Mesodermal cell (in vitro differentiated cells): Measurements from ENCODE around the gene SMAP1.

Source experiments
- H3K27ac ChIP-seq: 2 replicates; pipeline ENCODE4 v1.7.0; 2013; ENCODE audit warnings: mild to moderate bottlenecking, low read depth, low read length, moderate library complexity; ENCODE audit not compliant: severe bottlenecking
- H3K36me3 ChIP-seq: 2 replicates; pipeline ENCODE4 v1.7.1; 2013; ENCODE audit warnings: mild to moderate bottlenecking, low read length, moderate library complexity; ENCODE audit not compliant: control insufficient read depth, insufficient read depth
- H3K4me1 ChIP-seq: one replicate; pipeline ENCODE4 v1.7.1; 2013; ENCODE audit warnings: mild to moderate bottlenecking, low read length; ENCODE audit not compliant: insufficient read depth, control insufficient read depth, poor library complexity, severe bottlenecking
- H3K4me3 ChIP-seq: 2 replicates; pipeline ENCODE4 v1.7.0; 2013; ENCODE audit warnings: low read length, control low read depth, mild to moderate bottlenecking; ENCODE audit not compliant: insufficient read depth, poor library complexity, severe bottlenecking; ENCODE audit errors: extremely low read depth
- H3K9me3 ChIP-seq: 2 replicates; pipeline ENCODE4 v1.7.1; 2013; ENCODE audit warnings: mild to moderate bottlenecking, low read length, moderate library complexity; ENCODE audit not compliant: control insufficient read depth
- WGBS, 2 experiments: methylation state at CpG; one replicate each; pipeline ENCODE4 v1.1.5; 2013; ENCODE audit warnings: missing lambda C conversion rate in 2 of 2; ENCODE audit not compliant: insufficient coverage in 2 of 2; 5-methylcytosine and 5-hydroxymethylcytosine counted together

Gene SMAP1

GRCh38 chr6:70652216-70652615, 15.5 kb upstream of the SMAP1 start:
- Histone ChIP-seq H3K4me1 (no peaks in the 10 kb centered on the region), H3K4me3 (no peak overlapping the region), H3K27ac (no peak overlapping the region), H3K9me3 (no peaks in the 10 kb centered on the region), H3K36me3 (no peaks in the 10 kb centered on the region)
- 60% methylated on average over 1 of the region's 1 CpG; no CpG with 5 or more reads in 1 of the 2 experiments for WGBS, 2 experiments

- Histone ChIP-seq H3K4me3 (no peak overlapping the region), H3K27ac (no peak overlapping the region), H3K4me1 (no peaks in the 10 kb centered on the region), H3K36me3 (no peaks in the 10 kb centered on the region), H3K9me3 (no peaks in the 10 kb centered on the region)
- WGBS, 2 experiments, result 73 to 77% methylated on average over 3 of the region's 3 CpGs
These were observed 10.0 kb upstream of the SMAP1 start for GRCh38 chr6:70657706-70658105.

DNA sequence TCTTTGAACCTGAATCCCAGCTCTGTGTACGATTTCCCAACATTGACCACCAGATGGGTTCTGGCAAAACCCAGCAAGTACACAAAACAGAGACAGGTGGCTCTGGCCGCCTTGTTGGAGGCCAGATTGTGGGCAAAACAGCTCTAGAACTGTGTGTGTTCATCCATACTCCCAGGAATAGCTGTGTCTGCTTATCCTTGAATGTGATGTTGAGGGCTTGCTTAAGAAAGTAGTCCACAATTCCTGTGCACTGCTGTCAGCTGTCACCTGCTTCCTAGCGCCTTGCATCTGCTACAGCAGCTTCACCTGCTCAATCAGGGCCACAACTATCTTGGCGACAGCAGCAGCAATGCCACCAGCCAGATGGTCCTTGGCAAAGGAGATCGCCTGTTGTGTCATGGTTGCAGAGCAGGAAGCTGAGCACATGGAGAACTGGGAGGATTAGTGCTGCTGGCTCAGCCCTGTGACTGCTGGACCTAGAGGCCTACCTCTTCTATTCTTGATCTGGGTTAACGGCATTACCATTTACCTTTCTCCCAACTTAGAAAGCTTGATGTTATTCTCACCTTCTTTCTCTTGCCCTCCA, 3.7 kb upstream of the SMAP1 start:
- H3K9me3 ChIP-seq, result no peaks in the 10 kb centered on the region

DNA sequence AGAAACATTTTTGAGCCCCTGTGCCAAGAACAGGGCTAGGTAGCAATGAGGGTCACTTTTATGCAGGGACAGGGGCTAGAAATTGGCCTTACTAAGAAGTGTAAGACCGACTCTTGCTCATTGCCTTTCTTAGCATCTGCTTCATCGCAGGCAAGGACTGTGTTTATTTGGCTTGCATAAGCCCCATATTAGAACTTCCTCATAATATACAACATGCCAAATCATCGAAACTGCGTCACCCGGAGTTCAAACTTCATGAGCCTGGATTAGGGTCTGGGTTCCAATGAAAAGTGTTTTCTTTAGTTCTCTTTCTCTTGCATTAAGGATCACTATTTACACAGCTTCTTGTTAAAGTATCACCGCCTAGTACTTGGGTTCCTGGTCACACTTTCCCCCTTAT, 977 bp upstream of the SMAP1 start:
- Histone ChIP-seq H3K9me3 (no peaks in the 10 kb centered on the region), H3K4me1 (peaks cover 5% of the 10 kb centered on the region), H3K36me3 (no peaks in the 10 kb centered on the region), H3K4me3 (no peak overlapping the region), H3K27ac (no peak overlapping the region)
- WGBS, 2 experiments, result 95 to 96% methylated on average over 5 to 6 of the region's 6 CpGs

More for the DNA sequence above, 3.7 kb upstream of the SMAP1 start:
- H3K4me3 ChIP-seq, result no peak overlapping the region
- no peak overlapping the region for H3K27ac ChIP-seq
- WGBS, 2 experiments, result 82 to 88% methylated on average over 5 to 6 of the region's 6 CpGs
- H3K36me3 ChIP-seq, result no peaks in the 10 kb centered on the region
- H3K4me1 ChIP-seq, result no peaks in the 10 kb centered on the region

DNA sequence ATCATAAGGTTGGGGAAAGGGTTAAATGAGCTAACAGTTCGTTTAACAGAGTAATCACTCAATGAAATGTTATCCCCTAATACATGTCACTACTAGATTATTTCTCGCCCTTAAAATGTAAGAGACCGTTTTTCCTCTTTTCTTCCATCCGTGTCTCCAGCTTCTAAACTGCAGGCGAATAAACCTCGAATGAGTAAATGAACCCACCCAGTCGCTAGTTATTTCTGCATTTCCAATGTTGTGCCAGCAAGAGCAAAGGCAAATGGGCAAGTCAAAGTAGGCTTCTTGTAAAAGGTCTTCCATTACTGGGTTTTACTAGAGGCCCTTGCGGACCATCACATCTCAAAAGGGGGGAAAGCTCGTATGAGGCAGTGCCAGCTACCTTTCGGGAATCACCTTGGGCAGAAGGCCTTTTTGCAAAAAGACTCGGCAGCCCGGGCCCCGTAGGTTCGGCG, 400 bp upstream of the SMAP1 start:
- Histone ChIP-seq H3K4me3 (peak overlapping the region; percentile 79), H3K36me3 (no peaks in the 10 kb centered on the region), H3K4me1 (peaks cover 5% of the 10 kb centered on the region), H3K9me3 (no peaks in the 10 kb centered on the region), H3K27ac (peak overlapping the region; percentile 93)
- 36 to 46% methylated on average over 4 to 14 of the region's 15 CpGs for WGBS, 2 experiments

- 0 to 1% methylated on average over 2 to 8 of the region's 8 CpGs for WGBS, 2 experiments
- H3K4me3 ChIP-seq, result peak overlapping the region; percentile 79
- no peaks in the 10 kb centered on the region for H3K9me3 ChIP-seq
- no peaks in the 10 kb centered on the region for H3K36me3 ChIP-seq
- H3K4me1 ChIP-seq, result peaks cover 17% of the 10 kb centered on the region
- H3K27ac ChIP-seq, result peak overlapping the region; percentile 93
These were observed 773 bp downstream of the SMAP1 start for GRCh38 chr6:70668499-70668812.

- Histone ChIP-seq H3K27ac (no peak overlapping the region), H3K36me3 (no peaks in the 10 kb centered on the region), H3K4me3 (peak overlapping the region; percentile 79), H3K4me1 (peaks cover 17% of the 10 kb centered on the region), H3K9me3 (no peaks in the 10 kb centered on the region)
- WGBS, 2 experiments, result 77% methylated on average over 2 of the region's 4 CpGs; no CpG with 5 or more reads in 1 of the 2 experiments
These were observed 1.4 kb downstream of the SMAP1 start for GRCh38 chr6:70669133-70669532.

DNA sequence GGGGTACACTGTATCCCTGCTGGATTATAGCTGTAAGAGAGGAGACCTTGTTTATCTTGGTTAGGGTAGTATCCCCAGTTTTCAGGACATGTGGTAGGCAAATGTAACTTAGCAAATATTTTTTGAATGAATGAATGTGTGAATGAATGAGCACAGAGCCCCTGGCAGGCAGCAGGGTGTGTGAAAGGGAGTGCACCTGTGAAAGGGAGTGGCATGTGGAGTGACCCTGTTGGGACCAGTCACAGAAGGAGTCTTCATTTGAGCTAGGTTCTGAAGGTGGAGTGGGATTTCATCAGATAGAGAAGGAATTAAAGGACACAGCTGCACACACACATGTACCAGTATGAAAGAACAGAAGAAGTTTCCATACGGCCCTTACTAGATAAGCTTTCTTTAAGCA, 4.9 kb downstream of the SMAP1 start:
- Histone ChIP-seq H3K9me3 (no peaks in the 10 kb centered on the region), H3K27ac (peak overlapping the region; percentile 43), H3K4me1 (peaks cover 17% of the 10 kb centered on the region), H3K4me3 (no peak overlapping the region), H3K36me3 (no peaks in the 10 kb centered on the region)
- no CpG with 5 or more reads among the region's 1 CpG for WGBS, 2 experiments

DNA sequence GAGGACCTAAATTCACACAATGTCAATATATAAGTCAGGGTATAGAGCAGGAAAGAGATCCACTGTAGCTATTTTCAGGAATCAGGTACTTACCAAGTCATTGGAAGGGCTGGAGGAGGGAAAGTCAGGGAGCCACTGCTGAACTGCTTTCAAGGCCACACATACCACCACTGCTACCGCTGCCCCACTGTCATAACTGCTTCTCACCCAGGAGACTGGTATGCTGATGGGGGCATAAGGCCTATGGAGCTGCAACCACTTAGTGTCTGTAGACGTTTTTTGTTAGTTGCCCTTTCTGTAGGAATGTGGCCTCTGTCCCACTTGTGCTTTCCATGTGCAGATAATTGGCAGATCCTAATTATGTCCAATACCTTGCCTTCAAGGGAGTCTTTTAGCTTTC, 5.4 kb downstream of the SMAP1 start:
- Histone ChIP-seq H3K4me3 (no peak overlapping the region), H3K9me3 (no peaks in the 10 kb centered on the region), H3K4me1 (peaks cover 17% of the 10 kb centered on the region), H3K27ac (peak overlapping the region; percentile 43), H3K36me3 (no peaks in the 10 kb centered on the region)
- 67% methylated on average over 1 of the region's 2 CpGs; no CpG with 5 or more reads in 1 of the 2 experiments for WGBS, 2 experiments

GRCh38 chr6:70673601-70674000, 5.9 kb downstream of the SMAP1 start:
- no peak overlapping the region for H3K27ac ChIP-seq

GRCh38 chr6:70675822-70676221, 8.1 kb downstream of the SMAP1 start:
- H3K9me3 ChIP-seq, result peaks cover 4% of the 10 kb centered on the region
- no peaks in the 10 kb centered on the region for H3K36me3 ChIP-seq
- no peak overlapping the region for H3K4me3 ChIP-seq
- WGBS, 2 experiments, result 100% methylated on average over 2 of the region's 3 CpGs; no CpG with 5 or more reads in 1 of the 2 experiments
- H3K4me1 ChIP-seq, result peaks cover 13% of the 10 kb centered on the region
- no peak overlapping the region for H3K27ac ChIP-seq

More at GRCh38 chr6:70673601-70674000, 5.9 kb downstream of the SMAP1 start:
- 71% methylated on average over 1 of the region's 1 CpG; no CpG with 5 or more reads in 1 of the 2 experiments for WGBS, 2 experiments
- peaks cover 3% of the 10 kb centered on the region for H3K9me3 ChIP-seq
- no peak overlapping the region for H3K4me3 ChIP-seq
- peaks cover 17% of the 10 kb centered on the region for H3K4me1 ChIP-seq
- H3K36me3 ChIP-seq, result no peaks in the 10 kb centered on the region
